ENCODE results near the gene NTF3.

DNA sequence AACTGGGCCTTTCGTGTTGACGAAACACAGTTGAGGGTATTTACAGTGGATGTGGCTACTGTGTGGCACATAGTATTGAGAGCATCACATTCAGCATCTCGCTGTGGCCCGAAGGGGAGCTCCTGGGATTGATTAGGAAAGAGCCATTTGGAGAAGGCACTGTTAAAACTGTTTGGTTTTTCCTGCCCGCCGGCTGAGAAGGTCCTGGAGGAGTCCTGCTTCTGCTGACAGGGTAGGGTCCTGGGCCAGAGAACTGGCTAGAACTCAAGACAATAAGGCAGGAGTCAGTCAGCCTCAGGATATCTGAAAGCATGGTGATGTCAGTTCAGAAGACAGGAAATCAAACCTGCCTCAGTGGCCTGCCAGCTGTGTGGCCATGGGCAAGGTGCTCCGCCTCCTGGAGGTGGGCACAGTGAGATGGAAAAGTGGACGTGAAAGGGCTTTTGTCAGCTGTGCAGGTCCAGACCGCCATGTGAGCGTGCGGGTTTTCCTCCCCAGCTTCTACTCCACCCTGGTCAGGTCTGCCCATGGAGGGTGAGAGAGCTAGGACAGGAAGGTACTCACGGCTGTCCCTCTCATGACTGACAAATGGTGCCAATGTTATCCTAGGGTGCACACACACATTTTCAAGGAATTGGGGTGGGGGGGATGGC, 92.3 kb downstream of the NTF3 start:
- TF ChIP-seq CTCF (optimal IDR thresholded peaks at IDR 0.05 in 1 of 3, IDR thresholded peaks at IDR 0.05 in 1 of 3, conservative IDR thresholded peaks at IDR 0.05 in 1 of 3; ENCODE audit: extremely low read depth in 1 of 3, insufficient read depth in 2 of 3, low read length in 3 of 3) (no peak), EZH2 (IDR thresholded peaks at IDR 0.05; ENCODE audit: low read length) (no peak)
